SK-N-MC (cell line): ENCODE data around the gene OXCT1.

Experiments
- DNase-seq: peaks from one replicate; pipeline ENCODE4 v3.0.0-alpha.2; 2011; ENCODE audit warnings: low read depth, low spot score
- H3K27ac ChIP-seq: fragments of 200-600 bp; sonication (generic); 2 replicates; pipeline ENCODE4 v1.5.1; 2016; ENCODE audit warnings: mixed run types
- H3K36me3 ChIP-seq: fragments of 200-600 bp; sonication (generic); 2 replicates; pipeline ENCODE4 v1.6.1; 2017; ENCODE audit warnings: antibody characterized with exemption, low read length, mixed read lengths; ENCODE audit not compliant: insufficient read depth
- H3K4me3 ChIP-seq: fragments of 200-600 bp; sonication (generic); 2 replicates; pipeline ENCODE4 v1.5.1; 2016
- H3K9ac ChIP-seq: fragments of 200-600 bp; sonication (generic); 2 replicates; pipeline ENCODE4 v1.8.0; 2017; ENCODE audit warnings: mixed run types, mixed read lengths; ENCODE audit not compliant: insufficient read length
- H3K9me3 ChIP-seq: fragments of 200-600 bp; sonication (generic); 2 replicates; pipeline ENCODE4 v1.6.1; 2017; ENCODE audit warnings: low read depth, mild to moderate bottlenecking, antibody characterized with exemption, low read length, moderate library complexity, mixed read lengths
- EZH2 ChIP-seq: fragments of 200-600 bp; sonication (generic); IDR thresholded peaks from one replicate; pipeline ENCODE4 v1.6.1; 2017; ENCODE audit warnings: antibody characterized with exemption
- FOXP2 ChIP-seq: optimal IDR thresholded peaks from 2 replicates; pipeline ENCODE3; 2011; ENCODE audit warnings: mild to moderate bottlenecking, moderate library complexity; ENCODE audit not compliant: insufficient read depth; ENCODE audit errors: extremely low read length, control extremely low read depth
- POLR2AphosphoS5 ChIP-seq: IDR thresholded peaks from 2 replicates; pipeline ENCODE4 v1.6.1; 2012; ENCODE audit warnings: mild to moderate bottlenecking, low read depth, low read length, borderline replicate concordance

Gene OXCT1

GRCh38 chr5:41878173-41878572 is 7.9 kb upstream of the OXCT1 start:
- no peak for TF ChIP-seq FOXP2
- no peak for TF ChIP-seq POLR2AphosphoS5
- no peak for TF ChIP-seq EZH2
- no peak for DNase-seq
- H3K27ac ChIP-seq, result no peak overlapping the region
- H3K36me3 ChIP-seq, result no peaks in the 10 kb centered on the region
- no peak overlapping the region for H3K9ac ChIP-seq
- no peaks in the 10 kb centered on the region; the same call in 1 of the 2 replicates for H3K9me3 ChIP-seq
- no peak overlapping the region for H3K4me3 ChIP-seq

GRCh38 chr5:41877408-41877807 is 7.2 kb upstream of the OXCT1 start:
- H3K4me3 ChIP-seq, result no peak overlapping the region
- TF ChIP-seq POLR2AphosphoS5 (no peak), FOXP2 (no peak), EZH2 (no peak)

GRCh38 chr5:41876678-41877077 is 6.5 kb upstream of the OXCT1 start:
- no peak overlapping the region for H3K9ac ChIP-seq
- no peak for TF ChIP-seq FOXP2
- TF ChIP-seq EZH2, result no peak
- no peak for TF ChIP-seq POLR2AphosphoS5
- H3K4me3 ChIP-seq, result no peak overlapping the region
- H3K36me3 ChIP-seq, result no peaks in the 10 kb centered on the region
- DNase-seq, result no peak
- no peaks in the 10 kb centered on the region for H3K9me3 ChIP-seq
- H3K27ac ChIP-seq, result no peak overlapping the region

More at GRCh38 chr5:41877408-41877807, 7.2 kb upstream of the OXCT1 start:
- Histone ChIP-seq H3K27ac (no peak overlapping the region), H3K36me3 (no peaks in the 10 kb centered on the region), H3K9ac (no peak overlapping the region), H3K9me3 (no peaks in the 10 kb centered on the region; the same call in 1 of the 2 replicates)
- no peak for DNase-seq

GRCh38 chr5:41875121-41875520 is 4.9 kb upstream of the OXCT1 start:
- no peak for TF ChIP-seq EZH2
- TF ChIP-seq POLR2AphosphoS5, result no peak
- TF ChIP-seq FOXP2, result no peak
- Histone ChIP-seq H3K9me3 (no peaks in the 10 kb centered on the region), H3K9ac (no peak overlapping the region), H3K36me3 (no peaks in the 10 kb centered on the region), H3K4me3 (no peak overlapping the region), H3K27ac (no peak overlapping the region)
- DNase-seq, result no peak

- H3K27ac ChIP-seq, result no peak overlapping the region
- no peak for DNase-seq
Observed at GRCh38 chr5:41874512-41875060, 4.4 kb upstream of the OXCT1 start.

GRCh38 chr5:41871852-41872251 is 1.6 kb upstream of the OXCT1 start:
- DNase-seq, result no peak
- Histone ChIP-seq H3K4me3 (no peak overlapping the region), H3K27ac (no peak overlapping the region), H3K9ac (no peak overlapping the region), H3K9me3 (no peaks in the 10 kb centered on the region), H3K36me3 (0 out of 2 replicates have a peak, but pooled peaks cover under 1% of the 10 kb centered on the region)
- TF ChIP-seq EZH2 (no peak), FOXP2 (no peak), POLR2AphosphoS5 (no peak)

More at GRCh38 chr5:41874512-41875060, 4.4 kb upstream of the OXCT1 start:
- H3K9ac ChIP-seq, result no peak overlapping the region
- H3K36me3 ChIP-seq, result no peaks in the 10 kb centered on the region
- H3K9me3 ChIP-seq, result no peaks in the 10 kb centered on the region
- no peak overlapping the region for H3K4me3 ChIP-seq
- no peak for TF ChIP-seq POLR2AphosphoS5
- no peak for TF ChIP-seq FOXP2
- TF ChIP-seq EZH2, result no peak

GRCh38 chr5:41870627-41871048 is 413 bp upstream of the OXCT1 start:
- 0 out of 2 replicates have a peak, but pooled peaks cover 4% of the 10 kb centered on the region for H3K36me3 ChIP-seq
- TF ChIP-seq POLR2AphosphoS5, result no peak
- TF ChIP-seq EZH2, result no peak
- no peak for TF ChIP-seq FOXP2
- no peak for DNase-seq
- peak overlapping the region; percentile 86 for H3K4me3 ChIP-seq
- H3K9me3 ChIP-seq, result no peaks in the 10 kb centered on the region
- H3K27ac ChIP-seq, result no peak overlapping the region
- H3K9ac ChIP-seq, result no peak overlapping the region

GRCh38 chr5:41869151-41869723 is 988 bp downstream of the OXCT1 start:
- H3K27ac ChIP-seq, result no peak overlapping the region
- DNase-seq, result no peak
- 0 out of 2 replicates have a peak, but pooled peaks cover 4% of the 10 kb centered on the region for H3K36me3 ChIP-seq
- H3K9me3 ChIP-seq, result no peaks in the 10 kb centered on the region
- H3K4me3 ChIP-seq, result peak overlapping the region; percentile 86
- peak overlapping the region; percentile 76 for H3K9ac ChIP-seq
- TF ChIP-seq EZH2, result no peak
- TF ChIP-seq POLR2AphosphoS5, result no peak
- no peak for TF ChIP-seq FOXP2

GRCh38 chr5:41863871-41864486 is 6.2 kb downstream of the OXCT1 start:
- Histone ChIP-seq H3K27ac (no peak overlapping the region), H3K9ac (no peak overlapping the region), H3K36me3 (peaks cover 31% of the 10 kb centered on the region), H3K4me3 (no peak overlapping the region), H3K9me3 (no peaks in the 10 kb centered on the region)
- no peak for DNase-seq
- TF ChIP-seq FOXP2 (no peak), POLR2AphosphoS5 (no peak), EZH2 (no peak)
